ENCODE data around the gene KRTAP4-7.
"Not testable (repeated sequence)": the region's sequence is repeated elsewhere in the genome, so short reads cannot be mapped to it uniquely, and the experiment has no call there.

The KRTAP4-7 gene

DNA sequence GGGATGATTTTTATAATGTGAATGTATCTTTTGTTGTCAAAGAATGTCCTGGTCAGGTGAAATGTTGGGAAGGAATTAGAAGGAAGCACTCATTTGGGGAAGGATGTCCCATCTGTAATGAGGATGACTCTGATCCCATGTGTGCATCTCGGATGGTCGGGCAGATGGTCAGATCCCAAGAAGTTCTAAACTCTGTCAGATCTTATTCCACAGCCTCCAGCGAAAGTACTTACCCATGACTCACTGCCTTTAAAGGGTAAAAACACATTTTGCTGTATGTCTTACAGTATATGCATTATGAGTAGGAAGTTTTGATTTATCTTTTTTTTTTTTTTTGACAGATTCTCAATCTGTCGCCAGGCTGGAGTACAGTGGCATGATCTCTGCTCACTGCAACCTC is 34.8 kb downstream of the KRTAP4-7 start:
- H3K9ac ChIP-seq (ENCODE audit: low read length), result no peak overlapping the region
- no peaks in the 10 kb centered on the region for H3K27me3 ChIP-seq (replicated peaks; ENCODE audit: control insufficient read depth, insufficient read depth, low read length)
- H3K9me3 ChIP-seq (ENCODE audit: control insufficient read depth, low read length), result no peaks in the 10 kb centered on the region
- peak; percentile 47 for DNase-seq (ENCODE audit: low read depth)
- no peaks in the 10 kb centered on the region for H3K4me1 ChIP-seq (ENCODE audit: control insufficient read depth, insufficient read depth, low read length)
- H3K36me3 ChIP-seq (ENCODE audit: control insufficient read depth, insufficient read depth, low read length, severe bottlenecking), result no peaks in the 10 kb centered on the region
- H3K4me3 ChIP-seq (ENCODE audit: low read length), result no peak overlapping the region

DNA sequence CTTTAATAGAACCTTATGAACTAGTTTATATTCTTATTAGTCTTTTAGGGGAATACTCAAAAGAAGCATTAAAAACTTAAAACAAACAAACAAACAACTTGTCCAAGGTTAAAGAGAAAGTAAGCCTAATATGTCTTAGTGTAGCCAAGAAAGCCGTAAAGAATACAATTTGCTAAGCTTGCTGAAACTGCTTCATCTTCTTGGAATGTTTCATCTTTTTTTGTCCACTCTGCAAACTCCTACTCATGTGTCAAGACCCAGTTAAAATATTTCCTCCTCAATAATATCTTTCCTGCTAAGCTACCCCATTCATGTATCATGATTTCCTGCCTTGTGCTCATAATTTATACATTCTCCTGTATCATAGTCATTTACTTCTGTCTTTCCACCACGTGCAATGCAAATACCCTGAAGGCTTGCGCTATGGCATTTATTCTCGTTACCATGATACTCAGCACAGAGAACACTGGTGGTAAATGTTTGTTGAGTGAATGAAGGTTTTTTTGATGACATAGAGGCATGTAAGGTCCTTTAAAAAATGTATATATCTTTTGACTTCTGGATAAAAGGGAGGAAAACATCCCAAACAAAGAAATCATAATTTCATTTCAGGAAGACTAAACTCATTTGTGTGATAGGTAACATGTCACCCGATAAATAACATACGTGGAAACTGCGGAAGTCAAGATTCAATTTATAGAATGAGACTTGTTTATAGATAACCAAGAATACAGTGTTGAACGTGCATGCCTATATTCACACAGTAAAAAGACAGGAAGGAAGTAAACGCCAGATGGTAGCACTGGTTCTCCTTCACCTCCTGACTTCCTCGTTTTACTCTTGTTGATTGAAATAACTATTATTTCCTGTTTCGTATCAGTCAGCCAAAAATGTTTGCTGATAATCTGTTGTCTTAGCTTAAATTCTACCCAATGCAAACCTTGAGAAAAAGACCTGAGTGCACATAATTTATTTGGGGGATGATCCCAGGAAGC is 36.0 kb downstream of the KRTAP4-7 start:
- not testable (repeated sequence) for H3K9ac ChIP-seq (ENCODE audit: low read length); H3K36me3 ChIP-seq (ENCODE audit: control insufficient read depth, insufficient read depth, low read length, severe bottlenecking); H3K9me3 ChIP-seq (ENCODE audit: control insufficient read depth, low read length); H3K27me3 ChIP-seq (replicated peaks; ENCODE audit: control insufficient read depth, insufficient read depth, low read length); H3K4me1 ChIP-seq (ENCODE audit: control insufficient read depth, insufficient read depth, low read length); H3K4me3 ChIP-seq (ENCODE audit: low read length)
- DNase-seq (ENCODE audit: low read depth), result peak; percentile 46

DNA sequence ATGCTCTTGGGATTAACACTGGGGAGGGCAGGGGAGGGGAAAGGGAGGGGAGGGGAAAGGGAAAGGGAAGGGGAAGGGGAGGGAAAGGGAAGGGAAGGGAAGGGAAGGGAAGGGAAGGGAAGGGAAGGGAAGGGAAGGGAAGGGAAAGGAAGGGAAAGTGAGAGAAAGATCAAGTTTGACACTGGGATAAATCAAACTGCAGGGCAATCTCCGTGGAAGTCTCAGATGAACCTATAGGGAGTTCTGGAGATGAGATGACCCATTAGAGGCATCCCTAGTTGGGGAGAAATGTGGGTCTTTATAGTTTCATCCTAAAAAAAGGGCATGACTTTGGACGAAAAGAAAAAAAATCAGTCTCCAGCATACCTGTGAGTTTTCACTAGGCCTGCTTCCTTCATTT is 37.8 kb downstream of the KRTAP4-7 start:
- peaks cover 2% of the 10 kb centered on the region for H3K4me1 ChIP-seq (ENCODE audit: control insufficient read depth, insufficient read depth, low read length)
- H3K36me3 ChIP-seq (ENCODE audit: control insufficient read depth, insufficient read depth, low read length, severe bottlenecking), result no peaks in the 10 kb centered on the region
- H3K27me3 ChIP-seq (replicated peaks; ENCODE audit: control insufficient read depth, insufficient read depth, low read length), result no peaks in the 10 kb centered on the region
- no peak overlapping the region for H3K4me3 ChIP-seq (ENCODE audit: low read length)
- DNase-seq (ENCODE audit: low read depth), result no peak
- H3K9me3 ChIP-seq (ENCODE audit: control insufficient read depth, low read length), result no peaks in the 10 kb centered on the region
- no peak overlapping the region for H3K9ac ChIP-seq (ENCODE audit: low read length)

DNA sequence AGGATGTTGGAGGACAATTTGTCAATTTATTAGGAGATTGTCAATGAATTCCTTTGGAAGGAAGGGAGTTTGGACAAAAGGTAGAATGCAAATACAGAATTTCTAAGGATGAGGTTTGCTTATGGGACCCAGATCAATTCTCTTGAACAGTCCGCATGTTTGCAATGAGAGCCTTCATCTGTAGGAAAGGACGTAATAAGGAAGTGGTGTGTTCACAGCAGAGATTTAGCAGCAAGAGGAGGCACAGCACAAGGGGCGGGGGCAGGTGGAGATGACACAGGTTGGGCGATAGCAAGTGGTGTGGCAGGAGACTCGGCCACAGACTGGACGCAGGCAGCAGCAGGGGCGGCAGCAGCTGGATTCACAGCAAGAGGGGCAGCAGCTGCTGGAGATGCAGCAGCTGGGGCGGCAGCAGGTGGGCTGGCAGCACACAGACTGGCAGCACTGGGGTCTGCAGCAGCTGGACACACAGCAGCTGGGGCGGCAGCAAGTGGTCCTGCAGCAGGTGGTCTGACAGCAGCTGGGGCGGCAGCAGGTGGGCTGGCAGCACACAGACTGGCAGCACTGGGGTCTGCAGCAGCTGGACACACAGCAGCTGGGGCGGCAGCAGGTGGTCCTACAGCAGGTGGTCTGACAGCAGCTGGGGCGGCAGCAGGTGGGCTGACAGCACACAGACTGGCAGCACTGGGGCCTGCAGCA is 39.5 kb downstream of the KRTAP4-7 start:
- H3K4me1 ChIP-seq (ENCODE audit: control insufficient read depth, insufficient read depth, low read length); H3K36me3 ChIP-seq (ENCODE audit: control insufficient read depth, insufficient read depth, low read length, severe bottlenecking); H3K27me3 ChIP-seq (replicated peaks; ENCODE audit: control insufficient read depth, insufficient read depth, low read length); H3K9ac ChIP-seq (ENCODE audit: low read length); DNase-seq (ENCODE audit: low read depth); H3K9me3 ChIP-seq (ENCODE audit: control insufficient read depth, low read length); H3K4me3 ChIP-seq (ENCODE audit: low read length): not testable (repeated sequence)

DNA sequence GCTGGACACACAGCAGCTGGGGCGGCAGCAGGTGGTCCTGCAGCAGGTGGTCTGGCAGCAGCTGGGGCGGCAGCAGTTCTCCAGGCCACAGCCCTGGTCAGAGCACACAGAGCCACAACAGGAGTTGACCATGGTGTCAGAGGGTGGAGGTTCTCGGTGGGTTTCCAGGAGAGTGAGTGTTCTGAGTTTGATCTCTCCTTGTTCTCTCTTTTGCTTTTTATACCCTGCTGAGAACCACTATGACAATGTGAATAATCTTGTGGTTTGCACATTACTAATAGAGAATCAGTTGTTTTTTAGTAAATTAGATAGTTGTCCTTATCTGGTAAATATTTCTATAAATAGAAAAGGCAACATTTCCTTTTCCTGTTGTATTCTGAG is 40.0 kb downstream of the KRTAP4-7 start, which contains the start of gene KRTAP4-12:
KRTAP4-12 (minus strand) TSS at position 192 of the 381 bp plus-strand sequence; CDS start at position 132, 60 bp downstream.
- not testable (repeated sequence) for H3K4me1 ChIP-seq (ENCODE audit: control insufficient read depth, insufficient read depth, low read length); H3K9ac ChIP-seq (ENCODE audit: low read length); H3K4me3 ChIP-seq (ENCODE audit: low read length); DNase-seq (ENCODE audit: low read depth); H3K36me3 ChIP-seq (ENCODE audit: control insufficient read depth, insufficient read depth, low read length, severe bottlenecking); H3K27me3 ChIP-seq (replicated peaks; ENCODE audit: control insufficient read depth, insufficient read depth, low read length); H3K9me3 ChIP-seq (ENCODE audit: control insufficient read depth, low read length)

DNA sequence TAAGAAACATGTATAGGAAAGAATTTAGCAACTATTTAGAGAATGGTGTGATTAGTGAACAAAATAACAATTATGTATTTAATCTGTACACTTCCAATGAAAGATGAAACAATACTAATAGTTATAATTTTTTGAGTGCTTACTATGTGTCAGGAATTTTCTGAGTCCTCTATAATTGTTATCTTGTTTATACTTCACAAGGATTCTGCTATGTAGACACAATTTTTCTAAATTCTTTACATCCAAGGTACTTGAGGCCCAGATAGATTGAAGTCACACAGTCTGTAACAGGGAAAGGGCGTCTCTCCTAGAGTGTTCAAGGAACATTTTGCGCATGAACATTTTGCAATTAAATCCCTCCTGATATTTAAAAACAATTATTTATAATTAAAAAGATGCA is 41.1 kb downstream of the KRTAP4-7 start:
- no peaks in the 10 kb centered on the region for H3K36me3 ChIP-seq (ENCODE audit: control insufficient read depth, insufficient read depth, low read length, severe bottlenecking)
- no peak overlapping the region for H3K9ac ChIP-seq (ENCODE audit: low read length)
- H3K9me3 ChIP-seq (ENCODE audit: control insufficient read depth, low read length), result no peaks in the 10 kb centered on the region
- no peak overlapping the region for H3K4me3 ChIP-seq (ENCODE audit: low read length)
- no peak for DNase-seq (ENCODE audit: low read depth)
- H3K4me1 ChIP-seq (ENCODE audit: control insufficient read depth, insufficient read depth, low read length), result peaks cover 2% of the 10 kb centered on the region
- H3K27me3 ChIP-seq (replicated peaks; ENCODE audit: control insufficient read depth, insufficient read depth, low read length), result no peaks in the 10 kb centered on the region

DNA sequence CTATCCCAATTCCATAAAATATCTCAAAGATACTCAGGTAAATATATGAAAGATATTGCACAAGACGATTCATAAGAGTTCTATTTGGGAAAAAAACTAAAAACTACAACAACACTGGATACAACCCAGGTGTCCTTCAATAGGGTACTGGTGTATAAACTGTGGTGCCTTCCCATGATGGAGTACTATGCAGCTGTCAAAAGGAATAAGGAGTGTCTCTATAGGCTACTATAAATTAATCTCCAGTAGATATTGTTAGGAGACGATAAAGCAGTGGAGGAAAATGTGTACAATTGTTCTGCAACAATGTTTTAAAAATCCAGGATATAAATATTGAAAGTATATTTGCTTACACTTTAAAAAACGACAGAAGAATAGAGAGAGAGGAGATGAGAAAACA is 42.5 kb downstream of the KRTAP4-7 start:
- no peak overlapping the region for H3K9ac ChIP-seq (ENCODE audit: low read length)
- no peak overlapping the region for H3K4me3 ChIP-seq (ENCODE audit: low read length)
- no peak for DNase-seq (ENCODE audit: low read depth)
- no peaks in the 10 kb centered on the region for H3K27me3 ChIP-seq (replicated peaks; ENCODE audit: control insufficient read depth, insufficient read depth, low read length)
- H3K9me3 ChIP-seq (ENCODE audit: control insufficient read depth, low read length), result no peaks in the 10 kb centered on the region
- peaks cover 2% of the 10 kb centered on the region for H3K4me1 ChIP-seq (ENCODE audit: control insufficient read depth, insufficient read depth, low read length)
- no peaks in the 10 kb centered on the region for H3K36me3 ChIP-seq (ENCODE audit: control insufficient read depth, insufficient read depth, low read length, severe bottlenecking)

DNA sequence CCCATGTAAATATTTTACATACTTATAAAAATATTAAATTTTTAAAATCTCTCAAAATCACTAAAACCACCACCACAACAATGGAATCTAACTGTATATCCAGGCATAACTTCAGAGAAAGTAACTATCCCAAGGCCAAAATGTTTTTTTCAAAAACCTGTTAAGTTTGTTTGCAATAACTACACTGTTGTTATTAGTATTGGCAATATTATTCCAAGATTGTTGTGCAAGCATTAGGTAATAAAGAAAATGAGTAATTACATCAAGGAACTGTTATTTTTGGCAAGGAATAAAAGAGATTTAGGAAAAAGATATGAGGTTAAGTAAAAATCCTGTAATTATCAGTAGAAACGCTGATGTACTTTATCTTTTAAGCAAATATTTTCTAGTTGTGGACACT is 43.4 kb downstream of the KRTAP4-7 start:
- Histone ChIP-seq H3K27me3 (replicated peaks; ENCODE audit: control insufficient read depth, insufficient read depth, low read length) (no peaks in the 10 kb centered on the region), H3K36me3 (ENCODE audit: control insufficient read depth, insufficient read depth, low read length, severe bottlenecking) (no peaks in the 10 kb centered on the region), H3K9me3 (ENCODE audit: control insufficient read depth, low read length) (no peaks in the 10 kb centered on the region)

DNA sequence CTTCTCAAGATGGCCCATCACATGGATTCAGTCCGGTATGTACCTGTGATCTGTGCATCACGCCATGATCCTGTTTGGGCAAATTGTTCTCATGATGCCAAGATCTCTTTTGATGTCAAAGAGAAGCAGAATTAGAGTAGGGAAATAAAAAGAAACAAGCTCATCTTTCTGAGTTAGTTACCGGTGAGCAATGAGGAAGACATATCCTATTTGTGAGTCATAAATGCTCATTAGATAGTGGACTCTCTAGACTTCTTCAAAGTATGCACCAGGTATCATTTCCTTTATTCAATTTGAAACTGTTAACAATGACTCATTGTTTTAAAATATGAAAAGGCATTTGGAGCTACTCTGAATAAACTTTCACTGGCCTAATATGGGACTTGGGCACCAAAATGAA is 48.0 kb downstream of the KRTAP4-7 start:
- no peak overlapping the region for H3K9ac ChIP-seq (ENCODE audit: low read length)
- no peaks in the 10 kb centered on the region for H3K4me1 ChIP-seq (ENCODE audit: control insufficient read depth, insufficient read depth, low read length)
- H3K27me3 ChIP-seq (replicated peaks; ENCODE audit: control insufficient read depth, insufficient read depth, low read length), result no peaks in the 10 kb centered on the region
- no peaks in the 10 kb centered on the region for H3K36me3 ChIP-seq (ENCODE audit: control insufficient read depth, insufficient read depth, low read length, severe bottlenecking)
- no peak overlapping the region for H3K4me3 ChIP-seq (ENCODE audit: low read length)
- no peak for DNase-seq (ENCODE audit: low read depth)
- no peaks in the 10 kb centered on the region for H3K9me3 ChIP-seq (ENCODE audit: control insufficient read depth, low read length)

More for the DNA sequence above, 43.4 kb downstream of the KRTAP4-7 start:
- no peak for DNase-seq (ENCODE audit: low read depth)
- no peak overlapping the region for H3K9ac ChIP-seq (ENCODE audit: low read length)
- H3K4me1 ChIP-seq (ENCODE audit: control insufficient read depth, insufficient read depth, low read length), result peaks cover 2% of the 10 kb centered on the region
- no peak overlapping the region for H3K4me3 ChIP-seq (ENCODE audit: low read length)

DNA sequence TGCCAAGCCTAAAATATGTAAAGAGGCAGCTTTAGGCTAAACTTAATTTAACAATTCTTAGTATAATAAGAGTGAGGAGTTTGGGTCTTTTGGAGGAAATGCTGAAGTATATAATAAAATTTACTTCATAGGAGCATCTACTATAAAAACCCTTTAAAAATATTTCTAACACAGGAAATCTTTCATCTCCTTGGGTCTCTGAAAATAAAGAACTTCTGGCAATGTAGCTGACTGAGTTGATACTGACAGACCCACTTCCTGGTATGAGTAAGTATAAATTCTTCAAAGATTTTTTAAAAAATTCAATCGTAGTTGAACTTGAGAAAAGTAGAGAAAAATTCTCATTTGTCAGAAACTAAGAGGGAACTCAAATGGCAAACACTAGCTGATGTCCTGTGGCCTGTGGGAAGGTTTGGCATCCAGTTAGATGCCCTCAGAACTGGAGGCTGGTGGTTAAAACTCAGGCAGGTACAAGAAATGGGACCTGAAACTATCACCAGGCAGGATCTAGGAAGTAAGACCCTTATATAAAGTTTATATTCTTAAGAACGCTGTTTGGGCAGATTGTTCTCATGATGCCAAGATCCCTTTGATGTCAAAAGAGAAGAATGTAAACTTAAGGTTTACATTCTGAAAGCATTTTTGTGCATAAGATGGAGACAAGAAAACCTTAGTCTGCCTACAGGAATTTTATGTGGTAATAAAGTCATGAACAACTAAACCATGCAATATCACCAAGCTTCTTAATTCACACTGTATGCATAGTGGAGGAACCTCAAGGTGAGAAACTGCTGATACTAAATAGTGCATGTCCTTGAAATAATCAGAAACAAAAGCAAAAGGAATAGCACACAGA is 50.2 kb downstream of the KRTAP4-7 start:
- H3K4me1 ChIP-seq (ENCODE audit: control insufficient read depth, insufficient read depth, low read length), result no peaks in the 10 kb centered on the region
- DNase-seq (ENCODE audit: low read depth), result no peak

More for the DNA sequence above, 50.2 kb downstream of the KRTAP4-7 start:
- Histone ChIP-seq H3K9ac (ENCODE audit: low read length) (no peak overlapping the region), H3K27me3 (replicated peaks; ENCODE audit: control insufficient read depth, insufficient read depth, low read length) (no peaks in the 10 kb centered on the region), H3K9me3 (ENCODE audit: control insufficient read depth, low read length) (no peaks in the 10 kb centered on the region), H3K4me3 (ENCODE audit: low read length) (no peak overlapping the region), H3K36me3 (ENCODE audit: control insufficient read depth, insufficient read depth, low read length, severe bottlenecking) (no peaks in the 10 kb centered on the region)
